ENCODE results near the gene PSKH1.
"Not testable (repeated sequence)": the region's sequence is repeated elsewhere in the genome, so short reads cannot be mapped to it uniquely, and the experiment has no call there.

Gene PSKH1

GRCh38 chr16:67902831-67903230, 9.8 kb downstream of the PSKH1 start:
- DNase-seq (ENCODE audit: low read depth) = no peak
- no peak for TF ChIP-seq CTCF (conservative IDR thresholded peaks at IDR 0.05; ENCODE audit: low read depth, low read length)
- H3K4me3 ChIP-seq (ENCODE audit: low read depth, low read length) = no peak overlapping the region

- DNase-seq (ENCODE audit: low read depth) = no peak
- no peak overlapping the region for H3K4me3 ChIP-seq (ENCODE audit: low read depth, low read length)
- no peak for TF ChIP-seq CTCF (conservative IDR thresholded peaks at IDR 0.05; ENCODE audit: low read depth, low read length)
Observed at GRCh38 chr16:67907397-67908180, 14.5 kb downstream of the PSKH1 start.

GRCh38 chr16:67909056-67909742, 16.1 kb downstream of the PSKH1 start:
- TF ChIP-seq CTCF (conservative IDR thresholded peaks at IDR 0.05; ENCODE audit: low read depth, low read length) = no peak
- no peak for DNase-seq (ENCODE audit: low read depth)
- H3K4me3 ChIP-seq (ENCODE audit: low read depth, low read length) = no peak overlapping the region

GRCh38 chr16:67910158-67910557, 17.1 kb downstream of the PSKH1 start:
- TF ChIP-seq CTCF (conservative IDR thresholded peaks at IDR 0.05; ENCODE audit: low read depth, low read length) = no peak
- DNase-seq (ENCODE audit: low read depth) = peak; percentile 86
- H3K4me3 ChIP-seq (ENCODE audit: low read depth, low read length) = no peak overlapping the region

GRCh38 chr16:67914758-67915495, 21.9 kb downstream of the PSKH1 start:
- DNase-seq (ENCODE audit: low read depth) = no peak
- no peak for TF ChIP-seq CTCF (conservative IDR thresholded peaks at IDR 0.05; ENCODE audit: low read depth, low read length)
- no peak overlapping the region for H3K4me3 ChIP-seq (ENCODE audit: low read depth, low read length)

GRCh38 chr16:67915496-67915769, 22.4 kb downstream of the PSKH1 start:
- DNase-seq (ENCODE audit: low read depth); H3K4me3 ChIP-seq (ENCODE audit: low read depth, low read length): not testable (repeated sequence)

- TF ChIP-seq CTCF (conservative IDR thresholded peaks at IDR 0.05; ENCODE audit: low read depth, low read length) = no peak
- no peak overlapping the region for H3K4me3 ChIP-seq (ENCODE audit: low read depth, low read length)
- peak; percentile 28 for DNase-seq (ENCODE audit: low read depth)
Observed at GRCh38 chr16:67915831-67916723, 23.0 kb downstream of the PSKH1 start.
